ENCODE measurements around the gene ABCA13.
"Not testable (repeated sequence)": the region's sequence is repeated elsewhere in the genome, so short reads cannot be mapped to it uniquely, and the experiment has no call there.

The ABCA13 gene, protein sequence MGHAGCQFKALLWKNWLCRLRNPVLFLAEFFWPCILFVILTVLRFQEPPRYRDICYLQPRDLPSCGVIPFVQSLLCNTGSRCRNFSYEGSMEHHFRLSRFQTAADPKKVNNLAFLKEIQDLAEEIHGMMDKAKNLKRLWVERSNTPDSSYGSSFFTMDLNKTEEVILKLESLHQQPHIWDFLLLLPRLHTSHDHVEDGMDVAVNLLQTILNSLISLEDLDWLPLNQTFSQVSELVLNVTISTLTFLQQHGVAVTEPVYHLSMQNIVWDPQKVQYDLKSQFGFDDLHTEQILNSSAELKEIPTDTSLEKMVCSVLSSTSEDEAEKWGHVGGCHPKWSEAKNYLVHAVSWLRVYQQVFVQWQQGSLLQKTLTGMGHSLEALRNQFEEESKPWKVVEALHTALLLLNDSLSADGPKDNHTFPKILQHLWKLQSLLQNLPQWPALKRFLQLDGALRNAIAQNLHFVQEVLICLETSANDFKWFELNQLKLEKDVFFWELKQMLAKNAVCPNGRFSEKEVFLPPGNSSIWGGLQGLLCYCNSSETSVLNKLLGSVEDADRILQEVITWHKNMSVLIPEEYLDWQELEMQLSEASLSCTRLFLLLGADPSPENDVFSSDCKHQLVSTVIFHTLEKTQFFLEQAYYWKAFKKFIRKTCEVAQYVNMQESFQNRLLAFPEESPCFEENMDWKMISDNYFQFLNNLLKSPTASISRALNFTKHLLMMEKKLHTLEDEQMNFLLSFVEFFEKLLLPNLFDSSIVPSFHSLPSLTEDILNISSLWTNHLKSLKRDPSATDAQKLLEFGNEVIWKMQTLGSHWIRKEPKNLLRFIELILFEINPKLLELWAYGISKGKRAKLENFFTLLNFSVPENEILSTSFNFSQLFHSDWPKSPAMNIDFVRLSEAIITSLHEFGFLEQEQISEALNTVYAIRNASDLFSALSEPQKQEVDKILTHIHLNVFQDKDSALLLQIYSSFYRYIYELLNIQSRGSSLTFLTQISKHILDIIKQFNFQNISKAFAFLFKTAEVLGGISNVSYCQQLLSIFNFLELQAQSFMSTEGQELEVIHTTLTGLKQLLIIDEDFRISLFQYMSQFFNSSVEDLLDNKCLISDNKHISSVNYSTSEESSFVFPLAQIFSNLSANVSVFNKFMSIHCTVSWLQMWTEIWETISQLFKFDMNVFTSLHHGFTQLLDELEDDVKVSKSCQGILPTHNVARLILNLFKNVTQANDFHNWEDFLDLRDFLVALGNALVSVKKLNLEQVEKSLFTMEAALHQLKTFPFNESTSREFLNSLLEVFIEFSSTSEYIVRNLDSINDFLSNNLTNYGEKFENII (N-terminal part only)

DNA sequence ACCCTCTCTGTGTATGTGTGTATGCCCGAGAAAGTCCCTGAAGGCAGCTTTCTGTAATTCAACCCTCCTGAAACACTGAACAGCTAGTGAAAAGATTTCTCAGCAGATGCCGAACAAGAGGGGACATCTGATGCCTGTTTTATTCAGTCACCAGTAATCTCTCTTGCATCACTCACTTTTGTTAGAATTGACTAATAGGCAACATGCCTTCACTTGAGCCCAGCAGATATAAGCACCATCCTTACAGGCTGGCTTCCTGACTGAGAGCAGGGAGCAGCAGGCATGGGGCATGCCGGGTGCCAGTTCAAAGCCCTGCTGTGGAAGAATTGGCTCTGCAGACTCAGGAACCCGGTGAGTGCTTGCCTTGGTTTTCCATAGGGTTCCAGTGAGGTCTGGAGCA, at the start of gene ABCA13:
TSS of gene ABCA13 (plus strand) at position 257 of the 400 bp plus-strand sequence. CDS start at position 283, 26 bp downstream.
- DNase-seq, result no peak

GRCh38 chr7:48126037-48126436, 45.2 kb upstream of the ABCA13 start:
- DNase-seq, result no peak

DNA sequence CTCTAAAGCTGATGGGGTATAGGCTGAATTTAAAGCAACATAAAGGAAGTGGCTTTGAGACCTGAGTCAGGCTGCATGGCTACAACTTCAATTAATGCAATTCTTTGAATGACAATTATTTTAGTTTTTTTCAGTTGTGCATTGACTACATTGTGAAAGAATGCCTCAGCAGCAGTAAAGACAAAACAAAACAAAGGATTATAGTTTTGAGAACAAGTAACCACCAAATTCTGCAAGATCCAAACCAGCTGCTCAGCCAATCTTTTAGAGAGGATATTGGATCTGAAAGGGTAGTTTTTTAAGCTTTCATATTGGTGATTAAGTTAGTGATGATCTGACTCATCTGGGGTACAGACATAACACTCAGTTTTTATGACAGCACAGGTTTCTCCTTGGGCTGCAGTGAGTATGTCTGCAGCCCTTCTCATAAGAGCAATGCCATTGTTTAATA, 40.6 kb upstream of the ABCA13 start:
- DNase-seq, result no peak

DNA sequence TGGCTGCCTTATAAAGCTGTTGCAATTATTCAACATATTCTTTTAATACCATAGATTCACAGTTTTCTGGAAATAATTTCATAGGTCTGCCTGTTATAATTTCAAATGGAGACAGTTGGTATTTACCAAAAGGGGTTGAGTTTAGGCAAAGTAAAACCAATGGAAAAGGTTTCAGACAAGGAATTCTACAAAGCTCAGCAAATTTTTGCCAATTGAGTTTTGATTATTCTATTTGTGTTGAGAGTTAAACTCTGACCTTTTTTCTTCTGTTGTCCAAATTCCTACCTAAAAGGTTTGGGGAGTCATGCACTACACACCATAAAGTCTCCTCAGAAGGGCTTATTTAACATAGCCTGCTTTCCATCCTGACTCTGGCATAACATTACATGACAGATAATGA, 38.5 kb upstream of the ABCA13 start:
- no peak for DNase-seq

DNA sequence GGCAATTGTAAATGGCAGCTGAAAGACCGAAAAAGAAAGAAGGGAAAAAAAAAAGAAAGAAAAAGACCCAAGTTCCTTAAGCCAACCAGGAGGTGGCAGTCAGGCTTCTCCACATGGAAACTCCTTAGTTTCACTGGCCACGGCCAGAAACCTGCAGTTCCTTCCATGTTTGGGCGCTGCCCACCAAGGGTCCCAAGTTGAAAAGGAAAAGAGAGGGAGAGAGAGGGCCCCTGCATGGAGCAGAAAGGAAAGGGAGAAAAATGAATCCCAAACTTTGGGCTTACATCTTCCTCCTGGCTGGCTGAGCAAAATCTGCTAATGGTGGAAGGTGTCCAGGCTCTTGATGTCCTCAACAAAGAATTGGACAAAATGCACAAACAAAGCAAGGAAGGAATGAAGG, 31.8 kb upstream of the ABCA13 start:
- DNase-seq, result no peak

DNA sequence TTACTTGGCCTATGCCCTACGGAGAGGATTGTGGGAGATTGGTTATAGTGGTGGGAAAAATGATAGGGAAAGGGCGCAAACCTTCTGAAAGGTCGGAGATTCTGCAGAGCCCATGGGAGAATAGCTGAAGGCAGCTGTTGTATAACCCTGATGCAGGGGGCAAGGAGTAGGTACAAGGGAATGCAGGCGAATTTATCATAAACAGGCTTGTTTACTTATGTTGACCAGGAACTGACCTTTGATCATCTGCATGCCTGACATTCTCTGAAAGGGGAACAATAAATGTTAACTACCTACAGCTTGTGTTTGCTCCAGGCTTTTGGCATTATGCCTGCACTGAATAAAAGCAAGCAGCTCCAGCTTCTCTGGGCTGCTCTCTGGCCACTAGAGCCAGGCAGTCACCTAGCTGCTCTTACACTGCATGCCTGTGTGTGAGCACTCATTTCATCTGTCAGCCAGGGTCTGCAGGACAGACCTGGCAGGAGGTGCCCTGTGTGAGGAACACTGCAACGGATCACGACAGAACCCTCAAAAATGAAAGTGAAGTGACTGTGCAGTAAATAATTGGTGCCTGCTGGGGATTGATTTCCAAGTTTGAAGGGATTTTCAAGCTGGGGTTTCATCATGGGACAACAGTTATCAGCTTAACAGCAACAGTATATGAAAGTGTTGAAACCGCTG, 31.1 kb upstream of the ABCA13 start:
- DNase-seq, result no peak

DNA sequence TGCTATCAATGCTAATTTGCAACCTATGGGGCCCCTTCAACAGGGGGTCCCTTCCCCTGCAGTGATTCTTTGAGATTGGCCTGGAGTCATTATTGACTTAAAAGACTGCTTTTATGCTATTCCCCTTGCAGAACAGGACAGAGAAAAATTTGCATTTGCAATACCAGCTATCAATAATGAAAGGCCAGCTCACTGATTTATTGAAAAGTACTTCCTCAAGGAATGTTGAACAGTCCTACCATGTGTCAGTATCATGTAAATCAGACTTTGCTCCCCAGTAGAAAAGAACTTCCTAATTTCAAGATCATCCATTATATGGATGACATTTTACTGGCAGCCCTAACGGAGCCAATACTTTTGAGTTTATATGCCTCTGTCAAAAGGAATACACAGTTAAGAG, 29.7 kb upstream of the ABCA13 start:
- DNase-seq, result no peak

DNA sequence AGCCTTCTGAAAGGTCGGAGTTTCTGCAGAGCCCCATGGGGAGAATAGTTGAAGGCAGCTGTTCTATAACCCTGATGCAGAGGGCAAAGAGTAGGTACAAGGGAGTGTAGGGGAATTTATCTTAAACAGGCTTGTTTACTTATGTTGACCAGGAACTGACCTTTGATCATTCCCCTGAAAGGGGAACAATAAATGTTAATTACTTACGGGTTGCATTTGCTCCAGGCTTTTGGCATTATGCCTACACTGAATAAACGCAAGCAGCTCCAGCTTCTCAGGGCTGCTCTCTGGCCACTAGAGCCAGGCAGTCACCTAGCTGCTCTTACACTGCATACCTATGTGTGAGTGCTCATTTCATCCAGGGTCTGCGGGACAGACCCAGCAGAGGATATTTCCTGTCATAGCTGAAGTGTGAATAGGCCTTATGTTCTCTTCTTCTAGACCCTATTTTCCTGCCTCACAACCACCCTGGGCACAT, 26.9 kb upstream of the ABCA13 start:
- DNase-seq, result no peak

DNA sequence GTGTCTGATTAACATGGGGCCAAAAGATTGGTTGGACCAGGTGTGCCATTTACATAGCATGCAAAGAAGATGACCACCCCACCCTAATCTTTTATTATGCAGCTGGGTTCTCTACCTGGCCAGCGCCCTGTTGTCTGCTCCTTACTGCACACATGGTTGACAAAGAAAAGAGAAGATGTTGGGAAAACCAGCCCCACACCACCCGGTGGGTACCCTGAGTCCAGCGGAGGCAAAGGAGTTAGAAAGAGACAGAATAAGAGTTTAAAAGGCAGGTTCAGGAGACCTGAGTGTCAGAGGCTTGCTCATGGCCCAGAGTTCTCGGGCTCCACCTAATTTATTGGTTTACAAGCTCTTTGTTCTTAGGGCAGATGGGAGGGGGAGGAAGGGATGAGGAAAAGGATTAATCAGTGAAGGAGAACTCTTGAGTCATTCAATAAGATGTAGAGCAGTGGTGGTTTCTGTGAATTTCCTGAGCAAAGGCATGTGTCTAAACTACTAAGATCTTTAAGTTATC, 24.1 kb upstream of the ABCA13 start:
- no peak for DNase-seq

DNA sequence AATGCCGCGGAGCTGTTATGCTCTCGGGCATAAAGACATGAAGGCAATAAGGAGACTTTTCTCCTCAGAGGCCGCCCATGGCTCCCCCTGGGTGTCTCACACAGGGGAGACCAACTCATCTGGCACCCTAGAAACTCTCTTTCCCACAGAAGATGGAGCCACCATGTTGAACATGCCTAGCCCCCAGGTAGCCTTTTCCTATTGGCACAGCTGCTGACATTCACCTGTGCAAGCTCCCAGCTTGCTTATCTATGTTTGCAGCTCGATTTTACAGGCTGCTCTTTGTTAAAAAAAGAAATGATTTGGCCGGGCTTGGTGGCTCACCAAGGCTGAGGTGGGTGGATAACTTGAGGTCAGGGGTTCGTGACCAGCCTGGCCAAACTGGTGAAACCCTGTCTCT, 23.6 kb upstream of the ABCA13 start:
- DNase-seq, result not testable (repeated sequence)

- DNase-seq, result no peak
These were observed 22.9 kb upstream of the ABCA13 start for GRCh38 chr7:48148311-48148710.

DNA sequence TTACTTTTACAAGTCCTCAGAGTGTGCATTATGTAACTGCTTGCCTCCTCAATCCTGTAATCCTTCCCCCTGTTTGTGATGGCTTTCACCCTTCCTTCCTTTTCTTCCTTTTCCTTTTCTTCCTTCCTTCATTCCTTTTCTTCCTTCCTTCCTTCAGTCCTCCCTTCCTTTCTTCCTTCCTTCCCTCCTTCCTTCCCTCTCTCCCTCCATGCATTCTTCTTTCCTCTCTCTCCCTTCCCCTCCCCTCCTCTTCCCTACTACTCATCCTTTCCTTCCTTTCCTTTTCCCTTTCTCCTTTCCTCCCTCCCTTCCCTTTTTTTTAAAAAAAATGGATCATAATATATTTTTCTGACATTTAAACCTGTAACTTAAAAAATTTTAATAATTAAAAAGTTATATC, 22.2 kb upstream of the ABCA13 start:
- DNase-seq, result no peak

GRCh38 chr7:48150086-48150485, 21.2 kb upstream of the ABCA13 start:
- no peak for DNase-seq

- DNase-seq, result no peak
These were observed 16.4 kb upstream of the ABCA13 start for GRCh38 chr7:48154792-48155413.

GRCh38 chr7:48158404-48158803, 12.9 kb upstream of the ABCA13 start:
- no peak for DNase-seq

DNA sequence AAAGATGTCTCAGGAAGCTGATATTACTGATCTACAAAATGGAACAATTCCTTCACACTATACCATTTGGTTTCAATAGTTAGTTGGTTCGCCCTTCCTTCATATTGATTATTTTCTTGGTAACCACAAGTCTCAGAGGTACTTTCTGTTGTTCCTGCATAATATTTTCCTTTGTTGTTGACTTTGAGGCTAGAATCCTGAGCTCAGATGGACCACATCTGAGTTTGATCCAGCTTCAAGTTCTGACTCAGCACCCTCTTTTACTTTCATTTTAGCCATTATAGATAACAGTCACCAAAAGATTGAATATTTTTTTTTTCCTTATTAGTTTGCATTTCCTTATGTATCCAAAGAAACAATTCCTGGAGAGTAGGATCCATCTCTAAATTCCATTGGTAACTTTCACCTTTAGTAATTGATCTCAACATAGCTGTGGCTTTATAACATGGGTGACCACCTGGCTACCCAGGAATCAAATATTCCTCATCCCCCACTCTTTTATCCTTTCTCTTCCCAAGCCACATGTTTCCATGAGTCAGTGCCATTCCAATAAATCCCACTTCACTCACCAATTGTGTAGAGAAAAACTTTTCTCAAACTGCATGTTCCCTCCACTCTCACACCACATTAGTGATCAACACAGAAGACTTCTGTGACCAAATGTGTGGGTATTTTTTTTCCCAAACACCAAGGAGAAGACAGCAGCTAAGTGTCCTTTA, 9.7 kb upstream of the ABCA13 start:
- DNase-seq, result no peak

GRCh38 chr7:48165157-48165556, 6.1 kb upstream of the ABCA13 start:
- no peak for DNase-seq

GRCh38 chr7:48168159-48168558, 3.1 kb upstream of the ABCA13 start:
- no peak for DNase-seq

DNA sequence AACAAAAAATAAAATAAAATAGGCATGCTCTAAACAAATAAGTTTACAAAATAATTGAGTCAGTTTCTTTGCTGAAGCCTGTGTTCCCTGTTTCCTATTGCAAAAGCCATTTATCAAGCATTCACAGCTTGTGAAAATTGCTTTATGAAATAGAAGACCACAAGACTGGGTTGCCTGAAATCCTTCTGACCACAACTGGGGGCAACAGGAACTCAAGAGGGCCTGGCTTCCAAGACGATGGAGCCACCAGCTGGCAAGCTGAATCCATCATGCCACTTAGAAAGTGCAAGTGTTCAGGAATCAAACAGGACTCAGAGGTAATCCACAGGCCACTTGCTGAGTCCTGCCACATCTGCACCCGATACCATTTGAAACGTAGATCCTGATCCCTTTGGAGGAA, 752 bp upstream of the ABCA13 start:
- DNase-seq, result no peak

- DNase-seq, result no peak
These were observed 2.1 kb downstream of the ABCA13 start for GRCh38 chr7:48173313-48173712.
